Transverse colon (tissue), 4 donors: Measurements from ENCODE around the gene CCDC179.

Experiments used
- CTCF ChIP-seq, 5 experiments: fragments of 200-600 bp in 3 of 5; fragments of 450-650 bp in 2 of 5; sonication (generic) in 3 of 5; IDR thresholded peaks; 1 replicate in 2 of 5; 2 replicates in 3 of 5; pipeline ENCODE4 v1.5.1; 2016 to 2017; ENCODE audit warnings: antibody characterized with exemption in 5 of 5, inconsistent platforms in 3 of 5, mild to moderate bottlenecking in 2 of 5, moderate library complexity in 1 of 5
- POLR2AphosphoS5 ChIP-seq, 3 donors: sonication (generic); formaldehyde crosslinking; IDR thresholded peaks; one replicate each; pipeline ENCODE4 v1.6.1; 2016; ENCODE audit warnings: antibody characterized with exemption in 3 of 3

GRCh38 chr11:22860241-22860640, at the start of gene CCDC179:
- no peak for TF ChIP-seq CTCF (IDR thresholded peaks at IDR 0.05)
- TF ChIP-seq POLR2AphosphoS5 (IDR thresholded peaks at IDR 0.05): no peak
